H9 (cell line): Measurements from ENCODE around the gene ARMC5. TPM values are rescaled to one million over a fixed set of nuclear protein-coding genes. Genes with fewer than 3 reads are reported as not detected.

Experiments used
- DNase-seq: peaks from one replicate; pipeline ENCODE4 v3.0.0-alpha.2; 2017
- H2AFZ ChIP-seq: one replicate; pipeline ENCODE4 v1.6.1; 2013; ENCODE audit warnings: mild to moderate bottlenecking, low read length, control low read depth, moderate library complexity
- H2AK5ac ChIP-seq: 2 replicates; pipeline ENCODE4 v1.6.1; 2013; ENCODE audit warnings: low read length, control low read depth, mixed read lengths; ENCODE audit not compliant: insufficient read length
- H2BK120ac ChIP-seq: one replicate; pipeline ENCODE4 v1.6.1; 2013; ENCODE audit warnings: low read depth, mild to moderate bottlenecking, low read length, control low read depth, inconsistent platforms; ENCODE audit not compliant: poor library complexity, severe bottlenecking
- H2BK12ac ChIP-seq: 2 replicates; pipeline ENCODE4 v1.6.1; 2013; ENCODE audit warnings: low read length, control low read depth, mixed read lengths, low read depth; ENCODE audit not compliant: insufficient read length
- H2BK15ac ChIP-seq: 2 replicates; pipeline ENCODE4 v1.6.1; 2013; ENCODE audit warnings: low read depth, low read length, control low read depth
- H2BK20ac ChIP-seq: one replicate; pipeline ENCODE4 v1.6.1; 2013; ENCODE audit warnings: low read depth, mild to moderate bottlenecking, low read length, control low read depth, inconsistent platforms; ENCODE audit not compliant: poor library complexity, severe bottlenecking
- H2BK5ac ChIP-seq: 2 replicates; pipeline ENCODE4 v1.6.1; 2013; ENCODE audit warnings: low read length, control low read depth, mixed read lengths; ENCODE audit not compliant: insufficient read length
- H3K14ac ChIP-seq: 2 replicates; pipeline ENCODE4 v1.6.1; 2013; ENCODE audit warnings: low read length, control low read depth; ENCODE audit not compliant: insufficient read depth
- H3K18ac ChIP-seq: 2 replicates; pipeline ENCODE4 v1.6.1; 2013; ENCODE audit warnings: low read depth, mild to moderate bottlenecking, mixed read lengths, low read length, control low read depth; ENCODE audit not compliant: insufficient read length
- H3K23ac ChIP-seq: 2 replicates; pipeline ENCODE4 v1.6.1; 2013; ENCODE audit warnings: low read length, control low read depth, mixed read lengths, low read depth; ENCODE audit not compliant: insufficient read length
- H3K23me2 ChIP-seq: 2 replicates; pipeline ENCODE4 v1.6.1; 2013; ENCODE audit warnings: low read depth, mild to moderate bottlenecking, mixed read lengths, low read length, control low read depth; ENCODE audit not compliant: insufficient read length, poor library complexity, severe bottlenecking
- H3K27ac ChIP-seq: 2 replicates; pipeline ENCODE4 v1.5.1; 2013; ENCODE audit warnings: low read length, control low read depth, mixed read lengths, low read depth; ENCODE audit not compliant: insufficient read length
- H3K27me3 ChIP-seq: 2 replicates; pipeline ENCODE4 v1.6.1; 2013; ENCODE audit warnings: low read length, control low read depth, inconsistent platforms; ENCODE audit not compliant: insufficient read depth
- H3K4ac ChIP-seq: 2 replicates; pipeline ENCODE4 v1.6.1; 2013; ENCODE audit warnings: low read depth, mild to moderate bottlenecking, control low read depth, inconsistent platforms, low read length, moderate library complexity
- H3K4me1 ChIP-seq: 2 replicates; pipeline ENCODE4 v1.6.1; 2013; ENCODE audit warnings: low read length, control low read depth, inconsistent platforms; ENCODE audit not compliant: insufficient read depth
- H3K4me2 ChIP-seq: 2 replicates; pipeline ENCODE4 v1.6.1; 2013; ENCODE audit warnings: low read length, control low read depth, mixed read lengths; ENCODE audit not compliant: insufficient read length, insufficient read depth
- H3K56ac ChIP-seq: 2 replicates; pipeline ENCODE4 v1.6.1; 2013; ENCODE audit warnings: low read depth, mild to moderate bottlenecking, mixed read lengths, low read length, control low read depth; ENCODE audit not compliant: insufficient read length
- H3K79me1 ChIP-seq: 2 replicates; pipeline ENCODE4 v1.6.1; 2013; ENCODE audit warnings: low read depth, mild to moderate bottlenecking, moderate library complexity, low read length, control low read depth, inconsistent platforms; ENCODE audit not compliant: insufficient read depth, poor library complexity, severe bottlenecking
- H3K79me2 ChIP-seq: 2 replicates; pipeline ENCODE4 v1.6.1; 2013; ENCODE audit warnings: low read length, control low read depth, inconsistent platforms; ENCODE audit not compliant: insufficient read depth
- H3K9ac ChIP-seq: 2 replicates; pipeline ENCODE4 v1.6.1; 2013; ENCODE audit warnings: low read length, control low read depth, mixed read lengths; ENCODE audit not compliant: insufficient read length; ENCODE audit errors: extremely low read depth
- H3K9me3 ChIP-seq: one replicate; pipeline ENCODE4 v1.6.1; 2013; ENCODE audit warnings: low read depth, low read length, inconsistent platforms; ENCODE audit not compliant: control insufficient read depth
- H3T11ph ChIP-seq: one replicate; pipeline ENCODE4 v1.6.1; 2013; ENCODE audit warnings: mild to moderate bottlenecking, low read length, control low read depth, inconsistent platforms
- H4K20me1 ChIP-seq: one replicate; pipeline ENCODE4 v1.6.1; 2013; ENCODE audit not compliant: control insufficient read depth, insufficient read length, insufficient read depth
- H4K5ac ChIP-seq: 2 replicates; pipeline ENCODE4 v1.6.1; 2013; ENCODE audit warnings: low read depth, mild to moderate bottlenecking, mixed read lengths, low read length, control low read depth; ENCODE audit not compliant: insufficient read length
- H4K8ac ChIP-seq: replicated peaks from 2 replicates; pipeline ENCODE4 v1.6.1; 2013; ENCODE audit warnings: low read length, control low read depth, mixed read lengths, low read depth; ENCODE audit not compliant: insufficient read length
- H4K91ac ChIP-seq: 2 replicates; pipeline ENCODE4 v1.6.1; 2013; ENCODE audit warnings: low read depth, mild to moderate bottlenecking, moderate library complexity, mixed read lengths, low read length, control low read depth; ENCODE audit not compliant: insufficient read length
- H3K27ac Mint-ChIP-seq, 3 experiments: 2 replicates in 2 of 3; 3 replicates in 1 of 3; pipeline ENCODE4 v1.8.0; 2020 to 2021; ENCODE audit warnings: mixed read lengths in 3 of 3, mild to moderate bottlenecking in 1 of 3, moderate library complexity in 1 of 3
- H3K27me3 Mint-ChIP-seq: 2 replicates; pipeline ENCODE4 v1.8.0; 2021; ENCODE audit warnings: low read depth, mild to moderate bottlenecking, moderate library complexity, mixed read lengths
- H3K36me3 Mint-ChIP-seq, 3 experiments: 2 replicates in 2 of 3; 3 replicates in 1 of 3; pipeline ENCODE4 v1.8.0; 2020 to 2021; ENCODE audit warnings: low read depth in 3 of 3, mixed read lengths in 3 of 3; ENCODE audit not compliant: insufficient read depth in 1 of 3
- H3K4me1 Mint-ChIP-seq, 2 experiments: 2 replicates each; pipeline ENCODE4 v1.8.0; 2020; ENCODE audit warnings: mixed read lengths in 2 of 2
- H3K4me3 Mint-ChIP-seq, 2 experiments: 2 replicates in 1 of 2; 3 replicates in 1 of 2; pipeline ENCODE4 v1.8.0; 2020 to 2021; ENCODE audit warnings: mild to moderate bottlenecking in 2 of 2, mixed read lengths in 2 of 2, moderate library complexity in 1 of 2
- H3K9me3 Mint-ChIP-seq, 2 experiments: 2 replicates in 1 of 2; 3 replicates in 1 of 2; pipeline ENCODE4 v1.8.0; 2020; ENCODE audit warnings: mild to moderate bottlenecking in 2 of 2, mixed read lengths in 2 of 2, moderate library complexity in 1 of 2
- CTCF ChIP-seq: fragments of 200-600 bp; sonication (generic); conservative IDR thresholded peaks from 3 replicates; pipeline ENCODE4 v1.8.0; 2021; ENCODE audit warnings: antibody characterized with exemption, mild to moderate bottlenecking
- WGBS: extraction: QIAGEN DNeasy Blood & Tissue Kit; methylation state at CpG from one replicate; pipeline ENCODE4 v1.1.7; 2013; ENCODE audit warnings: missing lambda C conversion rate, low lambda C conversion rate, mixed read lengths; ENCODE audit not compliant: insufficient read length; ENCODE audit errors: extremely low coverage; 5-methylcytosine and 5-hydroxymethylcytosine counted together
- total RNA-seq: library from RNA; stranded (reverse); gene quantifications from 2 replicates; pipeline ENCODE4 v1.2.1, GENCODE V29; 2021

The ARMC5 gene
- total RNA-seq, 1 experiment from 2014 or later = 18.7 TPM

- no peaks in the 10 kb centered on the region for H3K79me1 ChIP-seq
- H2BK120ac ChIP-seq = no peak within 1 kb of the TSS
- H3K56ac ChIP-seq = no peak within 1 kb of the TSS
- H2BK20ac ChIP-seq = no peak within 1 kb of the TSS
- no peak within 1 kb of the TSS for H2BK12ac ChIP-seq
- Mint-ChIP-seq H3K27ac (no peak within 1 kb of the TSS), H3K4me3 (no peak within 1 kb of the TSS), H3K36me3 (no peaks in the 10 kb centered on the region), H3K4me1 (peaks cover 5 to 9% of the 10 kb centered on the region in 2 experiments; a peak in 3 of 4 replicates), H3K27me3 (peaks cover 13% of the 10 kb centered on the region), H3K9me3 (no peaks in the 10 kb centered on the region; a peak in 2 of 5 replicates)
- no peak within 1 kb of the TSS for H4K8ac ChIP-seq
- no peak within 1 kb of the TSS for H4K91ac ChIP-seq
- H3K9ac ChIP-seq = no peak within 1 kb of the TSS
- no peak within 1 kb of the TSS for H3K14ac ChIP-seq
- WGBS = no CpG with 5 or more reads among the region's 7 CpGs
- H3K4me2 ChIP-seq = no peak within 1 kb of the TSS
- TF ChIP-seq CTCF = no peak
- H4K5ac ChIP-seq = no peak within 1 kb of the TSS
- H3K18ac ChIP-seq = no peak within 1 kb of the TSS
- H2BK15ac ChIP-seq = no peak within 1 kb of the TSS
- no peaks in the 10 kb centered on the region for H3K4me1 ChIP-seq
- H3K9me3 ChIP-seq = no peaks in the 10 kb centered on the region
- no peak within 1 kb of the TSS for H3K27ac ChIP-seq
- no peak within 1 kb of the TSS for H3K4ac ChIP-seq
- no peak within 1 kb of the TSS for H3T11ph ChIP-seq
- H2AK5ac ChIP-seq = no peak within 1 kb of the TSS
- no peak within 1 kb of the TSS for H2AFZ ChIP-seq
- no peak within 1 kb of the TSS for H3K23ac ChIP-seq
- no peaks in the 10 kb centered on the region for H3K79me2 ChIP-seq
- H4K20me1 ChIP-seq = no peaks in the 10 kb centered on the region
- peaks cover 8% of the 10 kb centered on the region; the same call in 1 of the 2 replicates for H3K27me3 ChIP-seq
- no peaks in the 10 kb centered on the region for H3K23me2 ChIP-seq
- DNase-seq = no peak
- H2BK5ac ChIP-seq = no peak within 1 kb of the TSS
Measured at GRCh38 chr16:31428279-31428597, 31.1 kb upstream of the ARMC5 start, which contains the start of gene COX6A2. TSS of gene COX6A2 (minus strand) at chr16:31428360. CDS start at chr16:31428325, 35 bp downstream.
